ENCODE measurements around the gene BTK.

The BTK gene

DNA sequence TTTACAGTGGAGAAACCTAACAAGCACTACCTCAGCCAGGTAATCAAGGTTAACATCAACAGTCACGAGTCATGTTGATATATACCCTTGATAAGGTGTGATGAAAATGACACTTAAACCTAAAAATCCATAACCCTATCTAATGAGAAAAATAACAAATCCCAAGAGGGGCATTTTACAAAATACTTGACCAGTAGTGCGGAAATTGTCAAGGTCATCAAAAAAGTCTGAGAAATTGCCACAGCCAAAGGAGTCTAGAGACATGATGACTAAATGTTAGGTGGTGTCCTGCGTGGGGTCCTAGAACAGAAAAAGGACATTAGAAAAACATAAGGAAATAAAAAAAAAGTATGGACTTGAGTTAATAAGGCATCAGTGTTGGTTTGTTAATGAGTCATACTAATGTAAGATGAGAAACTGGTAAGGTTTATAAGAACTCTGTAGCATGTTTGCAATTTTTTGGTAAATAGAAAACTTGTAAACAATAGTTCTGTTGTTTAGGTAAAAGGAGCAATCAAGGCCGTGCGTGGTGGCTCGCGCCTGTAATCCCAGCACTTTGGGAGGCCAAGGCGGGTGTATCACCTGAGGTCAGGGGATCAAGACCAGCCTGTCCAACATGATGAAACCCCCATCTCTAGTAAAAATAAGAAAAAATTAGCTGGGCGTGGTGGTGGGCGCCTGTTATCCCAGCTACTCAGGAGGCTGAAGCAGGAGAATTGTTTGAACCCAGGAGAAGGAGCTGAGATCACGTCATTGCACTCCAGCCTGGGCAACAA is 7.7 kb upstream of the BTK start:
- DNase-seq (ENCODE audit: low spot score) = no peak

DNA sequence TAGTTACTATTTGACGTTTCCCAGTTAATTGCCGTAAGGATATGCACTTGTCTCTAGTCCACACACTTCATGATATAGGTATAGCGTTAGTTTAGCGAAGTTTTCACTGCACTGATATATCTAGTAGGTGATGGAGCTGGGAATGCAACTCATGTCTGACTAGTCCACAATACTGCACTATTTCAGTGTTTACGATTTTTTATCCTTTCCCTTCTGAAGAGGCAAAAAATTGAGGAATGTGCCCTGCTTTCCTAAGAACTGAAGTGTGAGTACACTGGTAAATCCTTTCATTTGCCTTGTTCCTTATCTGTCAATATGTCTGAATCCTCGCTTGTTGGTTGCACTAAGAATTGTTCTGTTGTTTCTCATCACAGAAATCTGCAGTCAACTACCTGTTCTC is 5.8 kb upstream of the BTK start:
- DNase-seq (ENCODE audit: low spot score) = no peak

- DNase-seq (ENCODE audit: low spot score) = peak; percentile 81
Measured at GRCh38 chrX:101390664-101391525, 4.9 kb upstream of the BTK start, which contains the start of gene RPL36A. RPL36A (plus strand) TSS chrX:101391011; CDS start chrX:101391044, 33 bp downstream.

DNA sequence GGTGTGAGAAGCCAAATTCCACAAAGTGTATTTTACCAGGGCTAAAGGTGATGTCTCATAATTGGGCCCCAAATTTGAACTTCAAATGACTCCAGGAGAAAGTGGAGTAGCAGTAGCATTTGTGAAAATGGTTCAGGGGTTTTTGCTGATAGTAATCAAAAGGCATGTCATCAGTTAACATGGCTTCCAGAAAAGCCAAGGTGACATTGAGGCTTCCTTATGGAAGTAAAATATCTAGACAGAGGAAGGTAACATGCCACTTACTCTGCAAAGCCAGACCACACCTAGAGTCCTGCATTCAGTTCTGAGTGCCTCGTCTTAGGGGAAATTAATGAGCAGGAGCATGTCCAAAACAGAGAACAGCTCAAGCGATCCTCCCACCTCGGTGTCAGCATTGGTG is 2.6 kb upstream of the BTK start:
- DNase-seq (ENCODE audit: low spot score) = no peak

DNA sequence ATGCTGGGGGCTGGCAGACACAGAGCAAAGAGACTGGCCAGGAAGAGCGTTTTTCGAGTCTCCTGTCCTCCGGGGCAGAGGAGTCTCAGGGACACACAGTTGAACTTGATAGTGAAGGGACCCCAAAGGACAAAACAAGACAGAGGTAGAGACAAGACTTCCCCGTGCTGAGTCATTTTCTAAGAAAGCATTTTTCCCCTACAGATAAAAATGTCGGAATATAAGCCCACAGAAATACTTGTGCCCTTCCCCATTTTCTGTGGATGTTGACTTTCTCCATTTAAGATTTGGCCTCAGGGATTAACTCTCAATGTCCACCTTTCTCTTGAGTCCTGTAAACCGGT is 523 bp upstream of the BTK start:
- DNase-seq (ENCODE audit: low spot score) = no peak

DNA sequence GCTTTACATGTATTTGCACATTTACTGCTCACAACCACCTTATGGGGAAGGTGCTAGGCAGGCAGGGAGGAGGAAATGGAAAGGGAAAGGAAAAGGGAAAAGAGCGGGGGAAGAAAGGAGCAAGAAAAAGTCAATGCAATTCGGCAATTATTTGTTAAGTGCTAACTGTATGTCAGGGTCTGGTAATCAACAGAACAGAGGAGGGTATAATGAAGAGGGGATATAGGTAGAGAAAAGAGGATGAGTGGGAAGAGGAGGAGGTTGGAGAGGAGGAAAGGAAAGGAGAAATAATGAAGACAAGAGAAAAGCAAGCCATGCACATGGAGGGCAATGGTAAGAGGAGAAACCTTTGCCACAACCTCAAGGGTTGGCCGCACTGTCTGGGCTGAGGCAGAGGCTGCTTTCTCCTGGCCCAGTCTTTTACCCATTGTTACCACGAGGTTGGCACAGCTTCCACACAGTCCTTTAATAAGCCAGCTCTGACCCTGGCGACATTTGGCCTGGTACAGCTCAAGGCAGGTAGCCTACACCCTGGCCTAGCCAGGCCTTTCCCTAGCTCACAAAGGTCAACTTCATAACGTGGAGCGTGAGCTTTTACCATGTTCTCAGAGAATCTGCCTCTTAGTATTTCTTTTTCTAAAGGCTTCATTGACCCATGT is 836 bp downstream of the BTK start:
- DNase-seq (ENCODE audit: low spot score) = no peak

GRCh38 chrX:101383679-101384205 is 2.2 kb downstream of the BTK start:
- no peak for DNase-seq (ENCODE audit: low spot score)

DNA sequence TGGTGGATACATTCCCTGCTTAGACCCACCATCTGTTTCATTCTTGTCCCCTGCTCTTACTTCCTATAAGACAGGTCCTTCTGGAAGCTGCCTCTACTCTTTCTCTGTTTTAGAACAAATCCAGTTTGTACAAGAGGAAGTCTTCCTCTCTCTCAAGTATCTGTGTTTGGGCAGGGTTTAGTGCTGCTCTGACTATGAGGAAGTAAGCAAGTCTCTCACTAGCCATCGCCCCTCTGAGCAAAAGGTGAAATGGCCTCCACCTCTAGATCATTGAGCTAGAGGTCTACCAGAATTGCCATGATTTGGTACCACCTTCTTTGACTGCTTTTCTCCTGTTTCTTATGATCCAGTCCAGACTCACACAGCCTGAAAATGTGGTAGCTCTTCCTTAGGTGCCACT is 8.4 kb downstream of the BTK start:
- DNase-seq (ENCODE audit: low spot score) = no peak

- no peak for DNase-seq (ENCODE audit: low spot score)
Measured at GRCh38 chrX:101370888-101371504, 15.0 kb downstream of the BTK start.

GRCh38 chrX:101369687-101370086 is 16.3 kb downstream of the BTK start:
- DNase-seq (ENCODE audit: low spot score) = no peak

DNA sequence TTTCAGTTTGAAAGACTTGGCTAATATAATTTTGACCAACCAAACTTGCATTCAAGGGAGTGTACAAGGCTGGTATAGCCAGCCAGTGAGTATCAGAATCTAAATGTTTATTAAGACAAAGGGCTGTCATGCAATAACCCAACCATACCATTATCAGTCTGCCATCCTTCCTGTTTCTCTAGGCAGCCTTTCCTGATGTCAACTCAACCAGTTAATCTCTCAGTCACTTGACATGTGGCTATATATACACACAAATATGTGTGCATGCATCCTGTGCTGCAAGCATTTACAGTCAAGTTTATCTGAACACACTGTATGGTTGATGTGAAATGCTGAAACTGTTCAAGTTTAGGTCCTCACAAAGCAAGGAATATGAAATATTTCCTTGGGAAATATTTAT is 17.2 kb downstream of the BTK start:
- no peak for DNase-seq (ENCODE audit: low spot score)

DNA sequence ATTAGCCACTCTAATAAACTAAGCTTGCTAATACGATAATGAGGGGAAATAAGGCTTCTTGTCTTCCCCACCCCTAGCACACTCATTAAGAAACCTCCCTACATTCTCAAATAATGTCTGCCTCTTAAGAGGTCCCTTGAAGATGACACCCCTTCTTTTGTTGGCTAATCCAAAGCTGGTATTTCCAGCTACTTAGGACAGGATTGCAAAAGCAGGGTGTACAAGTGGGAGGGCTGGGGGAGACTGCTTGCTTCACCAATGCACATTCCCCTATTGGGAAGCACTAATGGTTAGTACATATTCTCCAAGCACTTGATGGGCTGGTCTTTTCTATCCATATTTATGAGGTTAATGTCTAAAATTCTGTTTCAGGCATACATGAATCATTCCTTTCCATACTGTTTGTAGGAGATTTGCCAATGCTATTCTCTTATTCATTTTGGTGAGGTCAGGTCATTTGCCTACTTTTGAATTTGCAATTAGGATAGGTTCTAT is 20.6 kb downstream of the BTK start:
- no peak for DNase-seq (ENCODE audit: low spot score)

DNA sequence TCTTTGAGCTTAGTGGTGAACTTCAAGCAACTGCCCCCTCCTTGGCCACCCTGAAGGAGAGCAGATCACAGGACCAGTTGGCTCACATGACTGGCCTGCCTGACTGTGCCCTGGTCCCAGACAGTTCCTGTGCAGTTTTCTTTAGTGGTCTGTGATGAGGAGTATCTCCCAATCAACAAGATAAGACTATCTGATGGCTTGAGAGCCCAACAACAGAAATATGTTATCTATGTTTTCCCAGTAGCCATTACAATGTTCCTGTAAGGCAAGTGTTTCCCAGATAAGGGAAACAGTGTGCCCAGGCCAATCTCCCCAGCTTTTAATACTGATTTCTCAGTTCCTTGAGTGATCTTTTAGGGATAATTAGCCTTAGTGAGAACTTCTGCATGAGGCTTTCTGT is 23.2 kb downstream of the BTK start:
- DNase-seq (ENCODE audit: low spot score) = no peak

DNA sequence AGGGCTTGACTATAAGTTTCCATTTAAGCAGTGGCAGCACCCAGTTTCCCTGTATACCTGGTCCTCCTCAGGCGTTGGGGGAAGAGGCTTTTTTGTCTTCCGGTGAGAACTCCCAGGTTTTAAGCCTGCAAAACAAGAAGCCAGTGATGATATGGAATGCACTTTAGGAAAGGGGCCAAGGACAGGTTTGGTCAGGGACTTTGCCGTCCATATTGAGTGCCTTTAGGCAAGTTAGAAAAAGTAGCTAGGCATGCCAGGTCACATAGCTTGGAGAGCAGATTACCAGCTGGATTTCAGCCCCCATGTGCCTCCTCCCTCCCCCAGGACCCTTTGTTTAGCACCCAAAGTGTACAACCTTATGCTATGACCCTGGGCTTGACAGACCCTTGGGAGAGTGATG is 23.9 kb downstream of the BTK start:
- no peak for DNase-seq (ENCODE audit: low spot score)

- DNase-seq (ENCODE audit: low spot score) = no peak
Measured at GRCh38 chrX:101360390-101360789, 25.6 kb downstream of the BTK start.

DNA sequence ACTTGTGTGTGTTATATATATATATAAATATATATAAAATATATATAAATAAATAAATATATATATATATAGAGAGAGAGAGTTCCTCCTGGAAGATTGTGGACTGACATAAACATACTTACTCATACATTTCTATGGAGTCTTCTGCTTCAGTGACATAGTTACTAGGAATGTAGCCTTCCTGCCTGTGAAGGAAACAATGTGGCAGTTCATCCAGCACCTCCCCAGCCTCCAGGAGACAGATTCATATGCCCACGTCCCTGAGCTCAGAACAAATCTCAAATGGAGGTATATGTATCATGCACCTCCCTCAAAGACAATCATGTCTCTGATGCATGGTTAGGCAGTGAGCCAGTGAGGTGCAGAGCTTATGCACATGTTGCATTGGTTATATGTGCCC is 26.0 kb downstream of the BTK start:
- no peak for DNase-seq (ENCODE audit: low spot score)

DNA sequence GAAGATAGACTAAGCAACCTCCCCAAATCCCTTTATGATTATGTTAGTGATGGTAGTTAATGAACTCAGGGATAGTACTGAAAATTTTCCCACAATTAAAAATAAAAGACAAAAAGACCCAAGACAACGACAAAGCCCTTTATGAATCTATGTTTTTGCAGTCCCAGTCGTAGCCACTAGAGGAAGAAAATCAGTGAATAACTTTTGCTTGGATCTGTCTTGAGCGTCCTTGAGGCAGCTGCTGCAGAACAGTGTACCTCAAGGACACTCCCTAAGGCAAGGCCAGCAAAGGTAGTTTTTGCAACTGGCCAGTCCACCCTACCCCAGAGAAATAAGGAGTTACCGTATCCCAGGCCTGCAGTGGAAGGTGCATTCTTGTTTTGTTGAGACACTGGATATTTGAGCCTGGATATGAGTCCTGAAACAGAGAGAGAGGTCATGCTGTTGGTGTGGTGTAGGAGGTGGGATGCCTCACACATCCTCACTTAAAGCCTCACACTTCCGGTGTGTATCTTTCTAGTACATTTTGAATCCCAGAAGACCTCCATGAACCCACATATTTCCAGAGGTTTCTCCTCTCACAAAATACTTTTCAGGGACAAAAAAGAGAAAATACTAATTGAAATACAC is 28.7 kb downstream of the BTK start:
- DNase-seq (ENCODE audit: low spot score) = peak; percentile 5

DNA sequence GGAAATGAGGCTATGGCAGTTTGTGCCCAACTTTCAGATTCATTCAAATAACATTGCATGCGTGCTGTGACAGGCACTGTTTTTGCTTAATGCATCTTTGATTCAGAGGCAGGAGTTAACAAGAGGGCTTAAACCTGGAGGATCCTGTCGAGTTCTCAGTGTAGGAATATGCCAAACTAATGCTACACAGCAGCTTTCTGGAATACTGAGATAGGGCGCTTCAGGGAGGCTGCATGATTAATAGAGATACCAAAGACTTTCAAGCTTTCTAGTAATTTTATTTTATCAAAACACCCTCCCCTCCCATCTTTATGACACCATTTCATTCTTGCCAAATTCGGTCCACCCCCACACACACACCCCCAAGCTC is 36.8 kb downstream of the BTK start:
- no peak for DNase-seq (ENCODE audit: low spot score)

GRCh38 chrX:101348452-101349192 is 37.4 kb downstream of the BTK start, which contains the start of gene TIMM8A:
TIMM8A (minus strand) TSS chrX:101348742; CDS start chrX:101348664, 78 bp downstream.
- DNase-seq (ENCODE audit: low spot score) = peak; percentile 86

GRCh38 chrX:101347859-101348451 is 38.0 kb downstream of the BTK start:
- DNase-seq (ENCODE audit: low spot score) = peak; percentile 28
